Osteocyte (in vitro differentiated cells): ENCODE data around the gene BPIFB1. TPM values are rescaled to one million over a fixed set of nuclear protein-coding genes. Genes with fewer than 3 reads are reported as not detected.

Experiments
- DNase-seq: peaks from one replicate; pipeline ENCODE4 v3.0.0; 2021; ENCODE audit warnings: mixed read lengths; ENCODE audit not compliant: unreplicated experiment; ENCODE audit errors: extremely low spot score
- H3K27ac Mint-ChIP-seq: one replicate; pipeline ENCODE4 v1.8.0; 2021; ENCODE audit warnings: mild to moderate bottlenecking, mixed read lengths; ENCODE audit not compliant: unreplicated experiment
- H3K27me3 Mint-ChIP-seq: one replicate; pipeline ENCODE4 v1.8.0; 2021; ENCODE audit warnings: mixed read lengths; ENCODE audit not compliant: unreplicated experiment
- H3K36me3 Mint-ChIP-seq: one replicate; pipeline ENCODE4 v1.8.0; 2021; ENCODE audit warnings: mixed read lengths; ENCODE audit not compliant: unreplicated experiment
- H3K4me1 Mint-ChIP-seq: one replicate; pipeline ENCODE4 v1.8.0; 2021; ENCODE audit warnings: mixed read lengths; ENCODE audit not compliant: unreplicated experiment
- H3K4me3 Mint-ChIP-seq: one replicate; pipeline ENCODE4 v1.8.0; 2021; ENCODE audit warnings: mild to moderate bottlenecking, moderate library complexity, mixed read lengths; ENCODE audit not compliant: unreplicated experiment
- H3K9me3 Mint-ChIP-seq: one replicate; pipeline ENCODE4 v1.8.0; 2021; ENCODE audit warnings: mixed read lengths; ENCODE audit not compliant: unreplicated experiment
- CTCF ChIP-seq: fragments of 200-600 bp; sonication (generic); IDR thresholded peaks from 2 replicates; pipeline ENCODE4 v1.5.0; 2021; ENCODE audit warnings: antibody characterized with exemption, mild to moderate bottlenecking, moderate library complexity
- total RNA-seq: library from RNA; stranded (reverse); gene quantifications from 2 replicates; pipeline ENCODE4 v1.2.1, GENCODE V29; 2021

Gene BPIFB1
- total RNA-seq, 1 donor from 2014 or later: not detected

- TF ChIP-seq CTCF: no peak
- no peak for DNase-seq
- no peaks in the 10 kb centered on the region for H3K9me3 Mint-ChIP-seq
- no peaks in the 10 kb centered on the region for H3K36me3 Mint-ChIP-seq
- peaks cover 4% of the 10 kb centered on the region for H3K4me1 Mint-ChIP-seq
- no peak overlapping the region for H3K27ac Mint-ChIP-seq
- H3K27me3 Mint-ChIP-seq: peaks cover 3% of the 10 kb centered on the region
- no peak overlapping the region for H3K4me3 Mint-ChIP-seq
Observed at GRCh38 chr20:33306807-33307206, 23.8 kb downstream of the BPIFB1 start.

- Mint-ChIP-seq H3K9me3 (no peaks in the 10 kb centered on the region), H3K27ac (no peak overlapping the region), H3K36me3 (no peaks in the 10 kb centered on the region), H3K4me3 (no peak overlapping the region), H3K4me1 (peaks cover 4% of the 10 kb centered on the region), H3K27me3 (no peaks in the 10 kb centered on the region)
- TF ChIP-seq CTCF: no peak
- no peak for DNase-seq
Observed at GRCh38 chr20:33308668-33309067, 25.7 kb downstream of the BPIFB1 start.

GRCh38 chr20:33309631-33310030 is 26.6 kb downstream of the BPIFB1 start:
- H3K27me3 Mint-ChIP-seq: no peaks in the 10 kb centered on the region
- no peaks in the 10 kb centered on the region for H3K9me3 Mint-ChIP-seq
- H3K27ac Mint-ChIP-seq: no peak overlapping the region
- DNase-seq: no peak
- peaks cover 4% of the 10 kb centered on the region for H3K4me1 Mint-ChIP-seq
- no peaks in the 10 kb centered on the region for H3K36me3 Mint-ChIP-seq
- H3K4me3 Mint-ChIP-seq: no peak overlapping the region
- TF ChIP-seq CTCF: no peak

GRCh38 chr20:33310327-33310899 is 27.4 kb downstream of the BPIFB1 start:
- Mint-ChIP-seq H3K4me1 (peaks cover 4% of the 10 kb centered on the region), H3K4me3 (no peak overlapping the region), H3K9me3 (no peaks in the 10 kb centered on the region), H3K36me3 (no peaks in the 10 kb centered on the region), H3K27me3 (no peaks in the 10 kb centered on the region), H3K27ac (no peak overlapping the region)
- TF ChIP-seq CTCF: no peak
- no peak for DNase-seq

GRCh38 chr20:33311011-33311410 is 28.0 kb downstream of the BPIFB1 start:
- Mint-ChIP-seq H3K9me3 (no peaks in the 10 kb centered on the region), H3K27ac (no peak overlapping the region), H3K27me3 (no peaks in the 10 kb centered on the region), H3K4me3 (no peak overlapping the region), H3K4me1 (peaks cover under 1% of the 10 kb centered on the region), H3K36me3 (no peaks in the 10 kb centered on the region)
- no peak for TF ChIP-seq CTCF
- no peak for DNase-seq
